H1 (cell line): ENCODE data around the gene GID4. TPM values are rescaled to one million over a fixed set of nuclear protein-coding genes. Genes with fewer than 3 reads are reported as not detected.

Experiments
- CTCF ChIA-PET: fragments of 300-600 bp; sonication (Branson Sonifier 250); formaldehyde crosslinking; loops from one replicate; lab custom pipeline; 2021; ENCODE audit not compliant: partially characterized antibody; lab: Charles Lee
- POLR2A ChIA-PET: fragments of 300-600 bp; sonication (Branson Sonifier 250); formaldehyde crosslinking; loops from one replicate; lab custom pipeline; 2021; ENCODE audit warnings: inconsistent platforms; ENCODE audit not compliant: partially characterized antibody; lab: Charles Lee
- DNase-seq, 2 experiments: peaks; one replicate each; pipeline versions ENCODE4 v3.0.0 to v3.0.0-alpha.2; 2010 to 2022; ENCODE audit warnings: low spot score in 2 of 2, low read depth in 1 of 2, mixed read lengths in 1 of 2
- FAIRE-seq: peaks from 2 replicates; lab custom pipeline; 2011; peaks lifted over from hg19 to GRCh38; lab: Jason Lieb, UNC
- H2AFZ ChIP-seq: 2 replicates; pipeline ENCODE4 v1.8.1; 2012; ENCODE audit warnings: low read length, inconsistent platforms
- H2AK5ac ChIP-seq: 2 replicates; pipeline ENCODE4 v1.6.1; 2013; ENCODE audit warnings: low read depth, low read length
- H2BK120ac ChIP-seq: replicated peaks from 2 replicates; pipeline ENCODE3; 2013; ENCODE audit warnings: low read depth, low read length, inconsistent platforms
- H2BK12ac ChIP-seq: 2 replicates; pipeline ENCODE4 v1.6.1; 2013; ENCODE audit warnings: low read depth, low read length
- H2BK15ac ChIP-seq: 2 replicates; pipeline ENCODE4 v1.6.1; 2013; ENCODE audit warnings: low read length
- H2BK20ac ChIP-seq: 2 replicates; pipeline ENCODE4 v1.6.1; 2013; ENCODE audit warnings: low read length
- H2BK5ac ChIP-seq: 2 replicates; pipeline ENCODE4 v1.6.1; 2013; ENCODE audit warnings: low read depth, low read length
- H3K14ac ChIP-seq: 2 replicates; pipeline ENCODE4 v1.6.1; 2013; ENCODE audit warnings: inconsistent platforms; ENCODE audit not compliant: insufficient read length
- H3K18ac ChIP-seq: 2 replicates; pipeline ENCODE4 v1.6.1; 2013; ENCODE audit warnings: low read length; ENCODE audit errors: extremely low read depth
- H3K23ac ChIP-seq: 2 replicates; pipeline ENCODE4 v1.6.1; 2013; ENCODE audit warnings: inconsistent platforms; ENCODE audit not compliant: insufficient read length
- H3K23me2 ChIP-seq: 2 replicates; pipeline ENCODE4 v1.6.1; 2013; ENCODE audit warnings: low read depth, low read length
- H3K27ac ChIP-seq: 2 replicates; pipeline ENCODE4 v1.6.1; 2011; ENCODE audit warnings: low read depth, low read length, inconsistent platforms
- H3K27me3 ChIP-seq, 4 experiments: replicated peaks in 1 of 4; 1 replicate in 1 of 4; 2 replicates in 3 of 4; pipeline versions ENCODE4 v1.6.1 to v1.8.1; 2011 to 2013; ENCODE audit warnings: low read length in 3 of 4, mild to moderate bottlenecking in 3 of 4, inconsistent platforms in 2 of 4, mixed read lengths in 2 of 4, moderate library complexity in 1 of 4; ENCODE audit not compliant: control insufficient read depth in 3 of 4, insufficient read depth in 3 of 4; ENCODE audit errors: extremely low read depth in 1 of 4
- H3K36me3 ChIP-seq, 4 experiments: 2 replicates each; pipeline versions ENCODE4 v1.6.1 to v1.8.1; 2011 to 2013; ENCODE audit warnings: mild to moderate bottlenecking in 4 of 4, low read length in 3 of 4, moderate library complexity in 2 of 4, control low read depth in 1 of 4, inconsistent platforms in 1 of 4; ENCODE audit not compliant: insufficient read depth in 4 of 4, control insufficient read depth in 2 of 4
- H3K4ac ChIP-seq: replicated peaks from 2 replicates; pipeline ENCODE3; 2013; ENCODE audit warnings: low read length, low read depth, mixed read lengths, inconsistent platforms; ENCODE audit not compliant: insufficient read length
- H3K4me1 ChIP-seq, 4 experiments: replicated peaks in 1 of 4; 1 replicate in 1 of 4; 2 replicates in 3 of 4; pipeline versions ENCODE4 v1.6.1 to v1.8.1; 2011 to 2013; ENCODE audit warnings: low read length in 3 of 4, inconsistent platforms in 2 of 4, mixed read lengths in 1 of 4; ENCODE audit not compliant: insufficient read depth in 4 of 4, control insufficient read depth in 3 of 4
- H3K4me2 ChIP-seq, 2 experiments: 2 replicates each; pipeline versions ENCODE4 v1.6.1 to v1.8.1; 2011 to 2013; ENCODE audit warnings: low read depth in 2 of 2, low read length in 2 of 2, control low read depth in 1 of 2, inconsistent platforms in 1 of 2, mild to moderate bottlenecking in 1 of 2; ENCODE audit not compliant: insufficient read depth in 1 of 2
- H3K4me3 ChIP-seq, 4 experiments: fragments of 200-600, 300-600 bp in 1 of 4; sonication (generic), shearing (Covaris generic), sonication (Bioruptor Twin) in 1 of 4; 2 replicates each; pipeline versions ENCODE4 v1.5.1 to v1.8.1; 2011 to 2016; ENCODE audit warnings: low read length in 4 of 4, low read depth in 3 of 4, control low read depth in 2 of 4, inconsistent platforms in 2 of 4, mild to moderate bottlenecking in 2 of 4, mixed read lengths in 1 of 4, moderate library complexity in 1 of 4; ENCODE audit not compliant: insufficient read depth in 2 of 4; ENCODE audit errors: extremely low read depth in 1 of 4
- H3K56ac ChIP-seq: replicated peaks from 2 replicates; pipeline ENCODE3; 2013; ENCODE audit warnings: low read depth, mild to moderate bottlenecking, mixed read lengths, low read length, inconsistent platforms; ENCODE audit not compliant: insufficient read length
- H3K79me1 ChIP-seq: 2 replicates; pipeline ENCODE4 v1.6.1; 2013; ENCODE audit warnings: low read depth, low read length, control low read depth
- H3K79me2 ChIP-seq, 2 experiments: 2 replicates each; pipeline versions ENCODE4 v1.6.1 to v1.8.1; 2012 to 2013; ENCODE audit warnings: low read length in 2 of 2, mild to moderate bottlenecking in 2 of 2, inconsistent platforms in 1 of 2; ENCODE audit not compliant: insufficient read depth in 2 of 2, control insufficient read depth in 1 of 2
- H3K9ac ChIP-seq, 4 experiments: replicated peaks in 1 of 4; 1 replicate in 1 of 4; 2 replicates in 3 of 4; pipeline versions ENCODE4 v1.6.1 to v1.8.1; 2011 to 2013; ENCODE audit warnings: low read depth in 3 of 4, low read length in 3 of 4, control low read depth in 2 of 4, mild to moderate bottlenecking in 2 of 4, moderate library complexity in 2 of 4, inconsistent platforms in 1 of 4; ENCODE audit errors: extremely low read depth in 1 of 4
- H3K9me3 ChIP-seq, 2 experiments: 2 replicates each; pipeline versions ENCODE4 v1.6.1 to v1.8.1; 2012 to 2013; ENCODE audit warnings: mild to moderate bottlenecking in 2 of 2, moderate library complexity in 2 of 2, control low read depth in 1 of 2, inconsistent platforms in 1 of 2, low read depth in 1 of 2, low read length in 1 of 2, mixed read lengths in 1 of 2; ENCODE audit not compliant: insufficient read depth in 2 of 2
- H4K20me1 ChIP-seq, 2 experiments: replicated peaks in 1 of 2; 2 replicates each; pipeline versions ENCODE3 to v1.8.1; 2011 to 2013; ENCODE audit warnings: inconsistent platforms in 2 of 2, low read length in 2 of 2, mild to moderate bottlenecking in 1 of 2; ENCODE audit not compliant: insufficient read depth in 2 of 2, control insufficient read depth in 1 of 2
- H4K5ac ChIP-seq: 2 replicates; pipeline ENCODE4 v1.6.1; 2013; ENCODE audit warnings: low read length, low read depth, mixed read lengths, inconsistent platforms; ENCODE audit not compliant: insufficient read length
- H4K8ac ChIP-seq: 2 replicates; pipeline ENCODE4 v1.8.0; 2013; ENCODE audit warnings: mild to moderate bottlenecking, moderate library complexity, low read length, inconsistent platforms; ENCODE audit not compliant: insufficient read depth; ENCODE audit errors: extremely low read depth
- H4K91ac ChIP-seq: replicated peaks from 2 replicates; pipeline ENCODE3; 2013; ENCODE audit warnings: low read length, mixed read lengths, inconsistent platforms; ENCODE audit not compliant: insufficient read length
- CBX8 ChIP-seq: fragments of 300-800, 300-1000 bp; sonication (generic); IDR thresholded peaks from 2 replicates; pipeline ENCODE4 v1.7.1; 2016; ENCODE audit warnings: low read depth, low read length, borderline replicate concordance
- EGR1 ChIP-seq: IDR thresholded peaks from 2 replicates; pipeline ENCODE4 v1.6.1; 2011; ENCODE audit warnings: low read depth, low read length, borderline replicate concordance
- EP300 ChIP-seq, 2 experiments: IDR thresholded peaks; 1 replicate in 1 of 2; 2 replicates in 1 of 2; pipeline ENCODE4 v1.6.1; 2011 to 2012; ENCODE audit warnings: low read depth in 2 of 2, low read length in 2 of 2, mild to moderate bottlenecking in 2 of 2, borderline replicate concordance in 1 of 2, inconsistent platforms in 1 of 2, moderate library complexity in 1 of 2
- KDM4A ChIP-seq: IDR thresholded peaks from one replicate; pipeline ENCODE4 v1.7.1; 2012; ENCODE audit warnings: low read depth, mild to moderate bottlenecking, moderate library complexity, low read length, inconsistent platforms; ENCODE audit not compliant: severe bottlenecking
- PHF8 ChIP-seq: fragments of 200-600 bp; sonication (generic); conservative IDR thresholded peaks from 2 replicates; pipeline ENCODE4 v1.7.1; 2012; ENCODE audit warnings: low read depth, mild to moderate bottlenecking, inconsistent platforms, low read length, moderate library complexity
- RNF2 ChIP-seq: fragments of 200-900, 300-1000 bp; sonication (generic); IDR thresholded peaks from 2 replicates; pipeline ENCODE4 v1.7.1; 2016; ENCODE audit warnings: borderline replicate concordance, low read depth, mild to moderate bottlenecking, antibody characterized with exemption, low read length; ENCODE audit not compliant: poor library complexity, severe bottlenecking; ENCODE audit errors: missing control alignments
- WGBS, 2 experiments: shearing (Covaris generic) in 1 of 2; methylation state at CpG; one replicate each; pipeline versions ENCODE4 v1.1.6 to v1.1.7; 2013 to 2015; ENCODE audit warnings: low lambda C conversion rate in 2 of 2, mixed read lengths in 2 of 2, inconsistent platforms in 1 of 2, low coverage in 1 of 2, missing lambda C conversion rate in 1 of 2; ENCODE audit not compliant: insufficient replicate concordance in 2 of 2, insufficient coverage in 1 of 2, insufficient read length in 1 of 2; ENCODE audit errors: extremely low coverage in 1 of 2, missing lambda C conversion rate in 1 of 2; 5-methylcytosine and 5-hydroxymethylcytosine counted together
- polyA plus RNA-seq, 7 experiments: library from polyadenylated mRNA; depleted of rRNA in 3 of 7; stranded (reverse) in 5 of 7; unstranded in 2 of 7; fragments of >200 nt in 5 of 7; fragments of 200-250 nt in 2 of 7; gene quantifications; 1 replicate in 5 of 7; 2 replicates in 1 of 7; 4 replicates in 1 of 7; pipeline versions ENCODE4 v1.2.1 to v1.2.3, GENCODE V29; 2011 to 2013; ENCODE audit warnings: missing spikeins in 2 of 7, mixed read lengths in 2 of 7
- total RNA-seq: library from RNA; stranded (reverse); fragmentation: NEBNext Ultra II Directional; extraction: Animal tissue kit (Norgen Biotek cat#: 25700); gene quantifications from 2 replicates; pipeline ENCODE4 v1.2.1, GENCODE V29; 2021
- TF ChIP-seq, protein P1 (sequence below): IDR thresholded peaks from 2 replicates; pipeline ENCODE4 v1.6.1; 2011; ENCODE audit warnings: low read length, improper control_type of control experiment
- TF ChIP-seq, protein P2 (sequence below): IDR thresholded peaks from 2 replicates; pipeline ENCODE4 v1.6.1; 2012; ENCODE audit warnings: low read length, inconsistent platforms

GID4 gene
- total and polyA plus RNA-seq, 2 of the 8 experiments (the other 6 are each of a cell fraction or from before 2014, with no cell fraction given), result 5.6 to 15.0 TPM

DNA sequence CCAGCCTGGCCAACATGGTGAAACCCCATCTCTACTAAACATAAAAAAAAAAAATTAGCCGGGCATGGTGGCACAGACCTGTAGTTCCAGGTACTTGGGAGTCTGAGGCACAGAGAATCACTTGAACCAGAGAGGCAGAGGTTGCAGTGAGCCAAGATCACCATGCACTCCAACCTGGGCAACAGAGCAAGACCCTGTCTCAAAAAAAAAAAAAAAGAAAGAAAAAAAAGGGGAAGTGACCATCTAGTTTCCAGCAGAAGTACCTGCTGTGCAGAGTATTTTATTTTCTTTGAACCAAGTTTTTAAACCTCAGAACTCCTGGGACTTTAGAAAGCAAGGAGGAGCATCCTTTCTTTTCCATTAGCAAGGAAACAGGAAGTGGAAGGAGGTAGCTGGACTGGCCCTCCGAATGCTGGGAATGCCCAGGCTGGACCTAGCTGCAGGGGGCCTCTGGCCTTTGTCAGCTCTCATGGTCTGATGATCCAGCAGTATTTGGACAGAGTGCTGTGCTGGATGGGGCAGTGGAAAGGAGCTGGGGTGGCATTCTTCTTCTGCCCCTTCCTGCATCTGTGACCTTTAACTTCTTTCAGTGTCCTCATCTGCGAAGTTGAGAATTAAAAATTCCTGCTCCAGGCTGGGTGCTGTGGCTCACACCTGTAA is 6.6 kb downstream of the GID4 start:
- Histone ChIP-seq H3K9me3 (no peaks in the 10 kb centered on the region), H3K23me2 (no peaks in the 10 kb centered on the region), H2AFZ (no peak overlapping the region), H3K4me3 (no peak overlapping the region), H2BK5ac (no peak overlapping the region), H3K27me3 (no peaks in the 10 kb centered on the region), H2BK20ac (no peak overlapping the region), H2AK5ac (no peak overlapping the region), H3K56ac (no peak overlapping the region), H4K5ac (no peak overlapping the region), H3K36me3 (peaks cover 0 to 8% (median 4%) of the 10 kb centered on the region in 4 experiments; a peak in 2 of 8 replicates), H2BK120ac (no peak overlapping the region), H3K4me2 (no peak overlapping the region), H3K14ac (no peak overlapping the region), H3K9ac (no peak overlapping the region), H3K23ac (no peak overlapping the region), H3K18ac (no peak overlapping the region), H3K79me1 (no peaks in the 10 kb centered on the region; the same call in 1 of the 2 replicates), H3K4me1 (peaks cover 0 to 3% (median 0%) of the 10 kb centered on the region in 4 experiments; a peak in 3 of 7 replicates), H3K4ac (no peak overlapping the region), H2BK12ac (no peak overlapping the region), H4K8ac (no peak overlapping the region), H4K91ac (no peak overlapping the region), H3K79me2 (peaks cover 0 to 9% of the 10 kb centered on the region in 2 experiments; a peak in 1 of 4 replicates), H2BK15ac (no peak overlapping the region), H3K27ac (no peak overlapping the region), H4K20me1 (peaks cover 0 to 3% of the 10 kb centered on the region in 2 experiments)
- DNase-seq, result no peak
- 95% methylated on average over 3 of the region's 3 CpGs; no CpG with 5 or more reads in 1 of the 2 experiments for WGBS, 2 experiments
- ChIA-PET POLR2A (no interaction called here), CTCF (interaction anchor here (0.6 kb wide), 1 partner anchor 367 kb away, joined by 3 read pairs; no protein-coding TSS in a partner anchor)
- FAIRE-seq, result no peak
- TF ChIP-seq KDM4A (no peak), EP300 (IDR thresholded peaks at IDR 0.05; ENCODE audit: borderline replicate concordance in 1 of 2, low read depth in 2 of 2, low read length in 2 of 2) (no peak), EGR1 (no peak), CBX8 (no peak), PHF8 (no peak), RNF2 (no peak)
- TF ChIP-seq, protein P1, sequence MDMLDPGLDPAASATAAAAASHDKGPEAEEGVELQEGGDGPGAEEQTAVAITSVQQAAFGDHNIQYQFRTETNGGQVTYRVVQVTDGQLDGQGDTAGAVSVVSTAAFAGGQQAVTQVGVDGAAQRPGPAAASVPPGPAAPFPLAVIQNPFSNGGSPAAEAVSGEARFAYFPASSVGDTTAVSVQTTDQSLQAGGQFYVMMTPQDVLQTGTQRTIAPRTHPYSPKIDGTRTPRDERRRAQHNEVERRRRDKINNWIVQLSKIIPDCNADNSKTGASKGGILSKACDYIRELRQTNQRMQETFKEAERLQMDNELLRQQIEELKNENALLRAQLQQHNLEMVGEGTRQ, result no peak
- TF ChIP-seq, protein P2, sequence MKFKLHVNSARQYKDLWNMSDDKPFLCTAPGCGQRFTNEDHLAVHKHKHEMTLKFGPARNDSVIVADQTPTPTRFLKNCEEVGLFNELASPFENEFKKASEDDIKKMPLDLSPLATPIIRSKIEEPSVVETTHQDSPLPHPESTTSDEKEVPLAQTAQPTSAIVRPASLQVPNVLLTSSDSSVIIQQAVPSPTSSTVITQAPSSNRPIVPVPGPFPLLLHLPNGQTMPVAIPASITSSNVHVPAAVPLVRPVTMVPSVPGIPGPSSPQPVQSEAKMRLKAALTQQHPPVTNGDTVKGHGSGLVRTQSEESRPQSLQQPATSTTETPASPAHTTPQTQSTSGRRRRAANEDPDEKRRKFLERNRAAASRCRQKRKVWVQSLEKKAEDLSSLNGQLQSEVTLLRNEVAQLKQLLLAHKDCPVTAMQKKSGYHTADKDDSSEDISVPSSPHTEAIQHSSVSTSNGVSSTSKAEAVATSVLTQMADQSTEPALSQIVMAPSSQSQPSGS, result no peak
